ENCODE results near the gene DNAH9.

- TF ChIP-seq YY1 (IDR thresholded peaks at IDR 0.05; ENCODE audit: insufficient read depth, insufficient read length) (no peak), ZNF274 (IDR thresholded peaks at IDR 0.05; ENCODE audit: low read depth, low read length) (no peak)
Measured at GRCh38 chr17:11999696-12000095, 401.4 kb downstream of the DNAH9 start.
